ENCODE results near the gene DXO. TPM values are rescaled to one million over a fixed set of nuclear protein-coding genes. Genes with fewer than 3 reads are reported as not detected.
"Not testable (repeated sequence)": the region's sequence is repeated elsewhere in the genome, so short reads cannot be mapped to it uniquely, and the experiment has no call there.

DXO gene
- total RNA-seq, 1 donor from 2014 or later = 10.6 TPM

DNA sequence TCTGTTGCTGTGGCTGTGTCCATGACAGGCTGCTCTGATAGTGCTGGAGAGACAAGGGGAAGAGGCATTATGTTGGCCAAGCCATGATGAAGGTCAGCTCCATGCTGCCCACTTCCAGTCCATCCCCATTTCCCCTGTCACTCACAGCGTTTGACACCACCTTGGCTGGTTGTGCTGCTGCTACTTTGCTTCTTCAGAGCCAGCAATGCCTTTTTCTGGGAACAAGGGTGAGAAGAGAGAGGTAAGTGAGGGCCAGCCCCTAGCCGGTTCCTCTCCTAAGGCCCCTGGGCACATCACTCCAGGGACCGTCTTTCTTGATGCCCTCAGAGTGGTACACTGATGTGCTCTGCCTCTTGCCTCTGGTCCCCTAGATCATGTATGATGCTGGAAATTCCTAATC, 15.1 kb downstream of the DXO start:
- ATAC-seq = no peak

DNA sequence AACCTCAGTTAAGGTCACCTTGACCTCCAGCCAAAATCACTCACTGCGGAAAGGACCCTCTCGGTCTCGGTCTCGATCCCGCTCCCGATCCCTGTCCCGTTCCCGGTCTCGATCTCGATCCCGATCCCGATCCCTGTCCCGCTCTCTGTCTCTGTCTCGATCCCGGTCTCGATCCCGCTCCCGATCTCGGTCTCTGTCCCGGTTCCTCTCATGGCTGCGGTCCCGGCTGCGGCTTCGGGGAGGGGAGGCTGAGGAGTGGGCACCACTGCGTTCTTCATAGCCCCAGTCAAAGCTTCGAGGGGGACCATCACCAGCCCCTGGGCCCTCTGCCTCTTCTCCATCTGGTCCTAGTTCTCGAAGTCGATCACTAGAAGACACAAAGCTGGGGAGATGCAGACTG, 17.4 kb downstream of the DXO start:
- no peak for ATAC-seq

DNA sequence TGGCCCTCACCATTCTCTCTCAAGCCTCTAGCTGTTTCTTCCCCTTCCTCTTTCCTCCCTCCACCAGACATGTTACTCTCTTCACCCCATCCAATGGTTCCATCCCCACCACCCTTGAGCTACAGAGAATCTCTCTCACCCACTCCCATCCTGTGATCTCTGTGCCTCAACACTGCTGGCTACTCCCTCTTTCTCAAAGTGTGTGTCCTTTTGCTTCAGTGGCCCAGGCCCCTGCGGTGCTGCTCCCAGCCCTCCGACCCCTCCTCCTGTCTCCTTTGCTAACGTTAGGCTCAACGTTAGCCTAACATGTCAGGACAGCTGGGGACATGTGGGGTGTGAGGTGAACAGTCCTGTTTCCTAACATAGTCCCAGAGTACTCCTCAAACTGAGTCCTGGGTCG, 19.0 kb downstream of the DXO start:
- ATAC-seq = no peak

DNA sequence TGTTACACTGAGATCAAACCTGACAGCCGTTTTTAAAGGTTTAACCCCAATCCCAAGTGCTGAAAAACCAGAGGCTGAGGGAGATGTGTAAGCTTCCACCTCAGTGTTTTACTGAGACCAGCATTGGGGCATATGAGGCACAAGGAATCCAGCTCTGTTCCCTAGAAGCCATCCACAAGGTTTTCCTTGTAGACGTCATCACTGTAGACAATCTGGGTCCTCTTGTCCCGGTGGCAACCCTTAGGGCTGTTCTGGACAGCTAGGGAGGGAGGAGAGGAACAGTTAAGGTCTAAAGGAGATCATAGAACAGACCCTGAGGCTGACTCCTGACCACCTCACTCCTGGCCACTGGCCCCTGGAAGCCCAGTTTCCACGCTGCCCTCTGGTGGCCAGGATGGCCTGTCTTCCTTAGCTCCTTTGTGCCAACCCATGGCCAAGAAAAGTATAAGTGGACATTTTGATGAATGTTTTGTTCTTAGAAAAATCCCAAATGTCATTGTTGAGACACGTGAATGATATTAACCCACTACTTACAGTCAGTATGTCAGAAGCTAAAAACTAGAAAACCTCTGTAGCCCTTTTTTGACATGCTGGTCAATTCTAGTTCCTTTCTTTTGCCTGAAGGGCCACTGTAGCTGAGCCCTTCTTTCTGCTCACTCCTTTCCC, 19.7 kb downstream of the DXO start:
- ATAC-seq = peak; percentile 28

DNA sequence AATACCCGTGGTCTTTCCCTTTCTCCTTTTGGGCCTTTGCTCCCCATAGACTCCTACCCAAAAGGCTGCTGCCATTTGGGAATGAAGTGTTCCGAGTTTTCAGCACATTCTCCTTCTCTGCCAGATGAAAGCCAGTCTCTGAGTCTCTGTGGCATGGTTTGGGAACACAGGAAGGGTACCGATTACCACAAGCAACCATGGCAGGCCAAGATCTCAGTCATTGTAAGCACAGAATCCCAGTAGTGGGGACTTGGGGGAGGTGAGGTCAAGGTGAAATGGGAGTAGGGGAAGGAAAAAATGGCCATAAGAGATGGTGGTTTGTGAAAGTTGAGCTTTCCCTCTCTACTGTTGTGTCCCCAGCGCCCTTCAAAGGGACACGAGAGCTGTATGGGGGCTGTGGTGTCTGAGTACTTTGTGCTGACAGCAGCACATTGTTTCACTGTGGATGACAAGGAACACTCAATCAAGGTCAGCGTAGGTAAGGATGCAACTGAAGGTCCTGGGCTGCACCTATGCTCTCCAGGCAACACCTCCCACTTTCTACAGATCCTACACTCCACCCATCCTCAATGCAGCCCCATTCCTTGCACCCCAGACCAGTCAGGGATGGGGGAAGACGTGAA, 21.9 kb downstream of the DXO start:
- ATAC-seq = no peak

DNA sequence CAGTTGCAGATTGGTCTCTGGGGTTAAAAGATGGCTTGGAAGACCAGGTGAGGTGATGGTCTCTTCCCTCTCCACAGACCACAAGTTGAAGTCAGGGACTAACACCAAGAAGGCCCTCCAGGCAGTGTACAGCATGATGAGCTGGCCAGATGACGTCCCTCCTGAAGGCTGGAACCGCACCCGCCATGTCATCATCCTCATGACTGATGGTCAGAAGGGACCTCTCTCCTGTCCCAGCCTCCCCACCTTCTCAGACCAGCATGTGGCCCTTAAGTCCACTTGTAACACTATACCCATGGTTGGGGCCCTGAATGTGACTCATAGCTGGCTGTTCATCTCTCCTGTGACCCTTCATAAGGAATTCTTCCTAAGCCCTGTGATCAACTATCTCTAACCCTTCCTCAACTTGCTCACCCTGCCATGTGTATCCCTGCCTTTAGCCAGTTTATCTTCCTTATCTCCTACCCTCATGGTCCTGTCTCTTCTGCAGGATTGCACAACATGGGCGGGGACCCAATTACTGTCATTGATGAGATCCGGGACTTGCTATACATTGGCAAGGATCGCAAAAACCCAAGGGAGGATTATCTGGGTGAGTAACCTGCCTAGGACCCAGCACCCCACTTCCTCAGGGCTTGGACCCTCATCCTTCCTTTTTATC, 23.1 kb downstream of the DXO start:
- peak; percentile 27 for ATAC-seq

DNA sequence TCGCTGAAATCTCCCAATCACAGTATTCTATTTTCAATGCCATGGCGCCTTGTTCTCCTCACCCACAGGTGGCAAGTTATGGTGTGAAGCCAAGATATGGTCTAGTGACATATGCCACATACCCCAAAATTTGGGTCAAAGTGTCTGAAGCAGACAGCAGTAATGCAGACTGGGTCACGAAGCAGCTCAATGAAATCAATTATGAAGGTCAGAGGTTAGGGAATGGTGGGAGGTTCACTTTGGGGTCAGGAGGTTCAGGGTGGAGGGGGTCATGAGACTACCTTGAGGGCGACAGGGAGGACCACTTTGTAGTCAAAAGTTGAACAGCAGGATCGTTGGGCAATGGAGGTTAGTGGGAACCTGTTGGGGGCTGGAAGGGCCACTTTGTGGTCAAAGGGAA, 23.6 kb downstream of the DXO start:
- ATAC-seq = no peak

DNA sequence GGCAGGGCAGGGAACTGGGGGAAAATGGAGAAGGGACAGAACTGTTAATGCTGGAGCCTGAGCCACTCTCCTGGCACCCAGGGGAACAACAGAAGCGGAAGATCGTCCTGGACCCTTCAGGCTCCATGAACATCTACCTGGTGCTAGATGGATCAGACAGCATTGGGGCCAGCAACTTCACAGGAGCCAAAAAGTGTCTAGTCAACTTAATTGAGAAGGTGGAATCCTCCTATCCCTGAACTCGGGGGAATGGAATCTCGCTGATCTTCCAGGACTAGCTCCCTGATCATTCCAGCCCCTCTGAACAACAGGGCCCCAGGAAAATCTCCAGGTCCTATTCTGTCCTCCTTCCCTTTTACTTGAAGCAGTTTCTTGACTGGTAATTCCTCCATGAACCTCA, 24.1 kb downstream of the DXO start:
- no peak for ATAC-seq

DNA sequence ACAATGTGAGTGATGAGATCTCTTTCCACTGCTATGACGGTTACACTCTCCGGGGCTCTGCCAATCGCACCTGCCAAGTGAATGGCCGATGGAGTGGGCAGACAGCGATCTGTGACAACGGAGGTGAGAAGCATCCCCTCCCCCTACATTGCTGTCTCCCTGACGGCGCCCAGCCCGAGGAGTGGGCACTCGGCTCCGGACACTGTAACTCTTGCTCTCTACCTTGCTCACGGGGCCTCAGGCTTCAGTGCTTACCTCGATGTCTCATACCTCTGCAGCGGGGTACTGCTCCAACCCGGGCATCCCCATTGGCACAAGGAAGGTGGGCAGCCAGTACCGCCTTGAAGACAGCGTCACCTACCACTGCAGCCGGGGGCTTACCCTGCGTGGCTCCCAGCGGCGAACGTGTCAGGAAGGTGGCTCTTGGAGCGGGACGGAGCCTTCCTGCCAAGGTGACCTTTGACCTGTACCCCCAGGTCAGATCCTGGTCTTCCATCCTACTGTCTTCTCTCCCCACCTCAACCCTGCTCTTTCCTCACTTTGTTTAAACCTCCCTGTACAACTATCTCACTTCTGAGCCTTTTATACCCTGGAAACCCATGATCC, 24.8 kb downstream of the DXO start:
- no peak for ATAC-seq

DNA sequence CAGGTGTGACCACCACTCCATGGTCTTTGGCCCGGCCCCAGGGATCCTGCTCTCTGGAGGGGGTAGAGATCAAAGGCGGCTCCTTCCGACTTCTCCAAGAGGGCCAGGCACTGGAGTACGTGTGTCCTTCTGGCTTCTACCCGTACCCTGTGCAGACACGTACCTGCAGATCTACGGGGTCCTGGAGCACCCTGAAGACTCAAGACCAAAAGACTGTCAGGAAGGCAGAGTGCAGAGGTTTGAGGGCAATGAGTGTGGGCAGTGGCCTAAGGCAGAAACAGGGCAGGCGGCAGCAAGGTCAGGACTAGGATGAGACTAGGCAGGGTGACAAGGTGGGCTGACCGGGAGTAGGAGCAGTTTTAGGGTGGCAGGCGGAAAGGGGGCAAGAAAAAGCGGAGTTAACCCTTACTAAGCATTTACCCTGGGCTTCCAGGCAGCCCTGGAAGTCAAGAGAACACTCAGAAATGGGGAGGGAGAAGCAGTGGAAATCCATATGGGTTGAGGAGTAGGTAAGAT, 25.5 kb downstream of the DXO start:
- ATAC-seq = no peak

DNA sequence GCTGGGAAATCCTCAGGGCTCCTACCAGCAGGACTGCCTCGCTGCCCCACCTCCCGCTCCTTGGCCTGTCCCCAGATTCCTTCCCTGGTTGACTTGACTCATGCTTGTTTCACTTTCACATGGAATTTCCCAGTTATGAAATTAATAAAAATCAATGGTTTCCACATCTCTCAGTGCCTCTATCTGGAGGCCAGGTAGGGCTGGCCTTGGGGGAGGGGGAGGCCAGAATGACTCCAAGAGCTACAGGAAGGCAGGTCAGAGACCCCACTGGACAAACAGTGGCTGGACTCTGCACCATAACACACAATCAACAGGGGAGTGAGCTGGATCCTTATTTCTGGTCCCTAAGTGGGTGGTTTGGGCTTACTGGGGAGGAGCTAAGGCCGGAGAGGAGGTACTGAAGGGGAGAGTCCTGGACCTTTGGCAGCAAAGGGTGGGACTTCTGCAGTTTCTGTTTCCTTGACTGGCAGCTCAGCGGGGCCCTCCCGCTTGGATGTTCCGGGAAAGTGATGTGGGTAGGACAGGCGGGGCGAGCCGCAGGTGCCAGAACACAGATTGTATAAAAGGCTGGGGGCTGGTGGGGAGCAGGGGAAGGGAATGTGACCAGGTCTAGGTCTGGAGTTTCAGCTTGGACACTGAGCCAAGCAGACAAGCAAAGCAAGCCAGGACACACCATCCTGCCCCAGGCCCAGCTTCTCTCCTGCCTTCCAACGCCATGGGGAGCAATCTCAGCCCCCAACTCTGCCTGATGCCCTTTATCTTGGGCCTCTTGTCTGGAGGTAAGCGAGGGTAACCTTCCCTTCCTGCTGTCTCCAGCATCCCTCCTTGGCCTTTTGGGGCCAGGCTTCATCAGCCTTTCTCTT, 26.2 kb downstream of the DXO start, which contains the start of gene CFB:
Gene CFB, plus strand, starts transcription at position 589 of the 863 bp plus-strand sequence. Its CDS starts 127 bp downstream, at position 716.
- peak; percentile 69 for ATAC-seq

DNA sequence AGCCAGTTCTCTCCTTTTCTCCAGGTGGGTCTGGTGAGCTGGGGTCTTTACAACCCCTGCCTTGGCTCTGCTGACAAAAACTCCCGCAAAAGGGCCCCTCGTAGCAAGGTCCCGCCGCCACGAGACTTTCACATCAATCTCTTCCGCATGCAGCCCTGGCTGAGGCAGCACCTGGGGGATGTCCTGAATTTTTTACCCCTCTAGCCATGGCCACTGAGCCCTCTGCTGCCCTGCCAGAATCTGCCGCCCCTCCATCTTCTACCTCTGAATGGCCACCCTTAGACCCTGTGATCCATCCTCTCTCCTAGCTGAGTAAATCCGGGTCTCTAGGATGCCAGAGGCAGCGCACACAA, 26.8 kb downstream of the DXO start:
- no peak for ATAC-seq

DNA sequence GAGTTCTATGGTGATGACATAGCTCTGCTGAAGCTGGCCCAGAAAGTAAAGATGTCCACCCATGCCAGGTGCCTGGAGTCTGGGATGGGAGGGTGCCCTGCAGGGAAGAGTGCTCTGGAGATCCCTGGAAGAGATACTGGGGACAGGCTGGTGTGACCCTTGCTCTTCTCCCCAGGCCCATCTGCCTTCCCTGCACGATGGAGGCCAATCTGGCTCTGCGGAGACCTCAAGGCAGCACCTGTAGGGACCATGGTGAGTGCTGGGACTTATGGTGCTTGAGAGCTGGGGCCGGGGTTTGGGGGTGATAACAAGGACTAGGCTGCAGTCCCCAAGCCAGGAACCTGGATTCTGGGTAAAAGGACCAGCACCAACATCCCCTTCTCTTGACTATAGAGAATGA, 28.2 kb downstream of the DXO start:
- ATAC-seq = no peak

DNA sequence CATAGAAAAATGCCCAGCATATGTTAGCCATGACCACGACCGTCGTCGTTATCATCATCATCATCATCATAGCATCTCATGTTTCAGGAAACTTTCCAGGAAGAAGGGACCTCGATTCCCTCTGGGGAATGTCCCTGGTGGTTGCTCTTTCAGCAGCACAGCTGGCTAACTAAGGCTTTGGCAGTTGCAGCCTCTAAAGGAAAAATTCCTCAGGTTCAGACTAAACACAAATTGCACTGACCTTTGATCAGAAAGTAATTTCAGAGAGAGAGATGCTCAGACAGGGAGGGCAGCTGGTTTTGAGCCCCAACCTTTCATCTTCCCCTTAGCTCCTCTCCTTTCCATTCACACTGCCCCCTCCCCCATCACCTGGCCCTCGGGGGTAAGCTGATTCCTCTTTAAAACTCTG, 31.7 kb downstream of the DXO start:
- no peak for ATAC-seq

DNA sequence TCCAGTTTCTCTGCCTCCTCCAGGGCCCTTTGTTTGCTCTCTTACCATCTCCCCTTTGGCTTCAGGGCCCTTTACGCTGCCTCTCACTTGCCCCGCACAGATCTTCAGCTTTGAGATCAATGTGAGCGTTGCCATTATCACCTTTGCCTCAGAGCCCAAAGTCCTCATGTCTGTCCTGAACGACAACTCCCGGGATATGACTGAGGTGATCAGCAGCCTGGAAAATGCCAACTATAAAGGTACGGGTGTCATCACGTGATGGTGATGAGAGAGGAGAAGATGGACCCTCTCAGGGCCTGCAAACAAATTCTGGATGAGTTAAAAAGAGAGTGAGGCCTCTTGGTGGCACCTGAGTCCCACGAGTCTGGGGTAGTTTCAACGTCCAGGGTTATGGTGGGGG, 36.1 kb downstream of the DXO start:
- no peak for ATAC-seq

DNA sequence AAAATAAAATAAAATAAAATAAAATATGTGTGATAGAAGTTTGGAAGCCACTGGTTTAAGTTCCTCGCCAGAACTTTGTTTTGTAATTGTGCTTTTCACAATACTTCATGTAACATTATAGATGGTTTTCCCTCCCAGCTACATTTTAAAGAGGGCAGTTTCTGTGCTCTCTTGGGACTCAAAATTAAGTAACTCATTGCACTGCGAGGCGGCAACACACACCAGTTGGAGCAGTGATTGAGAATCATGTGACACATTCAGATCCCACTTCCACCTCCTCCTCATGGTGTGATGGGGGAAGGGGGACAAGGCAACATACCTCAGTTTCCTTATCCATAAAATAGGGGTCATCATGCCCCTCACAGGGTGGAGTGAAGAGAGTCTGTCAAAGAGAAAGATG, 36.9 kb downstream of the DXO start:
- ATAC-seq = no peak

DNA sequence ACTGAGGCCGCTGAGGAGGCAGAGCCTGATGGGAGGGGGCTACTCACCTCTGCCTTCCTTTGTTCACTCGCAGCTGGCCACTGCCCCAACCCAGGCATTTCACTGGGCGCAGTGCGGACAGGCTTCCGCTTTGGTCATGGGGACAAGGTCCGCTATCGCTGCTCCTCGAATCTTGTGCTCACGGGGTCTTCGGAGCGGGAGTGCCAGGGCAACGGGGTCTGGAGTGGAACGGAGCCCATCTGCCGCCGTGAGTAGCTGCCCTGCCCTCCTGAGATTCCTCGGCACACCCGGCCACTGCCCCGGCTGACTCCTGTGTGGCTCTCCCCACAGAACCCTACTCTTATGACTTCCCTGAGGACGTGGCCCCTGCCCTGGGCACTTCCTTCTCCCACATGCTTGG, 38.4 kb downstream of the DXO start:
- peak; percentile 23 for ATAC-seq

DNA sequence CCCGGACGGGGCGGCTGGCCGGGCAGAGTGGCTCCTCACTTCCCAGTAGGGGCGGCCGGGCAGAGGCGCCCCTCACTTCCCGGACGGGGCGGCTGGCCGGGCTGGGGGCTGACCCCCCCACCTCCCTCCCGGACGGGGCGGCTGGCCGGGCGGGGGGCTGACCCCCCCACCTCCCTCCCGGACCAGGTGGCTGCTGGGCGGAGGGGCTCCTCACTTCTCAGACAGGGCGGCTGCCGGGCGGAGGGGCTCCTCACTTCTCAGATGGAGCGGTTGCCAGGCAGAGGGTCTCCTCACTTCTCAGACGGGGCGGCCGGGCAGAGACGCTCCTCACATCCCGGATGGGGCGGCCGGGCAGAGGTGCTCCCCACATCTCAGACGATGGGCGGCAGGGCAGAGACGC, 39.8 kb downstream of the DXO start:
- not testable (repeated sequence) for ATAC-seq

DNA sequence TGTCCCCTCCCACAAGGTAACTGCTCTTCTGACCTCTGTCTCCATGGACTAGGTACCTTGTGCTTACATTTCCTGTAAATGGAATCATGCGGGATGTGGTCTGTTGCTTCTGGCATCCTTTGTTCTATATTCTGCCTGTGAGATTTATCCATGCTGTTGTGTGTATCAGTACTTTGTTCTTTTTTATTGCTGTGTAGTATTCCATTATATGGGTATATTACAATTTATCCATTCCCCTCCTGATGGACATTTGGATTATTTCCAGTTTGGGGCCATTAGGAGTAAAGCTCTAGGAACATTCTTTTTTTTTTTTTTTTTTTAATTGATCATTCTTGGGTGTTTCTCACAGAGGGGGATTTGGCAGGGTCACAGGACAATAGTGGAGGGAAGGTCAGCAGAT, 41.0 kb downstream of the DXO start:
- no peak for ATAC-seq

DNA sequence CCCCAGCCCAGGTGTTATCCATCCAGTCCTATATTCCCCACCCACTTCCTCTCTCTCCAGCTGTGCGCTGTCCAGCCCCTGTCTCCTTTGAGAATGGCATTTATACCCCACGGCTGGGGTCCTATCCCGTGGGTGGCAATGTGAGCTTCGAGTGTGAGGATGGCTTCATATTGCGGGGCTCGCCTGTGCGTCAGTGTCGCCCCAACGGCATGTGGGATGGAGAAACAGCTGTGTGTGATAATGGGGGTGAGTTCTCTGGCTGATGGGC, 43.3 kb downstream of the DXO start:
- ATAC-seq = no peak

DNA sequence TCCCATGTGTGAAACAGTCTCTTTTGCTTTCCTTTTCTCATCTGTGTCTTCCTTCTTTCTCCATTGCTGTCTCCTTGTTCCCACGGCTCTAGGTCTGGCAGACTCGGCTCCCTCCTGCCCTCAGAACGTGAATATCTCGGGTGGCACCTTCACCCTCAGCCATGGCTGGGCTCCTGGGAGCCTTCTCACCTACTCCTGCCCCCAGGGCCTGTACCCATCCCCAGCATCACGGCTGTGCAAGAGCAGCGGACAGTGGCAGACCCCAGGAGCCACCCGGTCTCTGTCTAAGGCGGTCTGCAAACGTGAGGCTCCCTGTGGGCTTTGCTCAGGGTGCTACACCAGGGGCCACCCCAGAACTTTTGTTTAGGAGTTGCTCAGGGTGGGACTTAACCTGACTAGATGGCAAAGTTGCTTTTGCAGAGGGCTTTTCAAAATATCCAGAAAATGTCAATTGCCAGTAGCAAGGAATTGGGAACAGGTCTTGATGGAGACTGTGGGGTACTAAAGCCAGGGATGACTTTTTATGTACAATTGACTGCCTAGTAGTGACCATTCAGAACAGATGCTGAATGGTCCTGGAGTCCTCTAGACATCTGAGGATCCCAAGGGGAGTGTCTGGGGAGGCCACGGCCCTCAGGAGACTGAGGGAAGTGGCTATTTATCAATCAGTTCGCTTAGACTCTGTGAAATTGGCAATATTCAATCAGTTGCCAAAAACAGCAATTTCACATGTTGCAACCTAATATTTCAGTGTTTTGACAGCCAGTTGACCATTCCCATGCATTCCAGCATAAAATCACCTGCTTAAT, 43.9 kb downstream of the DXO start:
- ATAC-seq = peak; percentile 31

Data from esophagus mucosa (tissue), 1 donor.